ENCODE results near the gene GLB1L3. TPM values are rescaled to one million over a fixed set of nuclear protein-coding genes. Genes with fewer than 3 reads are reported as not detected.
A peak's percentile ranks its signal among the peaks of the same experiment; 100 is the strongest.

The GLB1L3 gene
- polyA plus RNA-seq (2013, experiment 1 of 2; ENCODE audit: insufficient read length), result not detected
- polyA plus RNA-seq (2013, experiment 2 of 2; ENCODE audit: insufficient read length), result 0.10 TPM

GRCh38 chr11:134275534-134276395, at the start of gene GLB1L3:
GLB1L3 (plus strand) TSS chr11:134276379; CDS start chr11:134276741, 362 bp downstream.
- DNase-seq, result peak; percentile 8

- DNase-seq, result peak; percentile 23
Measured at GRCh38 chr11:134226806-134227325, 49.3 kb upstream of the GLB1L3 start.

GRCh38 chr11:134228625-134229024, 47.6 kb upstream of the GLB1L3 start:
- peak; percentile 78 for DNase-seq

- peak; percentile 51 for DNase-seq
Measured at GRCh38 chr11:134229126-134229790, 46.9 kb upstream of the GLB1L3 start.

GRCh38 chr11:134230339-134230738, 45.8 kb upstream of the GLB1L3 start:
- DNase-seq, result no peak

- no peak for DNase-seq
Measured at GRCh38 chr11:134231958-134232659, 44.1 kb upstream of the GLB1L3 start.

- DNase-seq, result no peak
Measured at GRCh38 chr11:134233729-134234179, 42.4 kb upstream of the GLB1L3 start.

GRCh38 chr11:134235399-134235798, 40.8 kb upstream of the GLB1L3 start:
- DNase-seq, result no peak

- DNase-seq, result no peak
Measured at GRCh38 chr11:134236834-134237556, 39.2 kb upstream of the GLB1L3 start.

- no peak for DNase-seq
Measured at GRCh38 chr11:134237557-134237922, 38.6 kb upstream of the GLB1L3 start.

GRCh38 chr11:134238956-134239355, 37.2 kb upstream of the GLB1L3 start:
- no peak for DNase-seq

GRCh38 chr11:134240592-134240991, 35.6 kb upstream of the GLB1L3 start:
- DNase-seq, result no peak

- DNase-seq, result no peak
Measured at GRCh38 chr11:134242376-134242775, 33.8 kb upstream of the GLB1L3 start.

GRCh38 chr11:134243913-134244312, 32.3 kb upstream of the GLB1L3 start:
- no peak for DNase-seq

- no peak for DNase-seq
Measured at GRCh38 chr11:134244593-134244992, 31.6 kb upstream of the GLB1L3 start.

GRCh38 chr11:134245434-134245833, 30.7 kb upstream of the GLB1L3 start:
- DNase-seq, result no peak

GRCh38 chr11:134246100-134246499, 30.1 kb upstream of the GLB1L3 start:
- DNase-seq, result no peak

- DNase-seq, result no peak
Measured at GRCh38 chr11:134246678-134247077, 29.5 kb upstream of the GLB1L3 start.

GRCh38 chr11:134248910-134249480, 27.2 kb upstream of the GLB1L3 start:
- DNase-seq, result no peak

- DNase-seq, result no peak
Measured at GRCh38 chr11:134250246-134250645, 25.9 kb upstream of the GLB1L3 start.

GRCh38 chr11:134250675-134251074, 25.5 kb upstream of the GLB1L3 start:
- no peak for DNase-seq
